RCC 7860 (cell line): ENCODE results near the gene ITLN2.
"Not testable (repeated sequence)": the region's sequence is repeated elsewhere in the genome, so short reads cannot be mapped to it uniquely, and the experiment has no call there.

Experiments used
- DNase-seq: peaks from one replicate; pipeline ENCODE4 v3.0.0-alpha.2; 2015; ENCODE audit warnings: low spot score
- FAIRE-seq: peaks from 2 replicates; lab custom pipeline; 2012; peaks lifted over from hg19 to GRCh38; lab: Jason Lieb, UNC

Gene ITLN2

DNA sequence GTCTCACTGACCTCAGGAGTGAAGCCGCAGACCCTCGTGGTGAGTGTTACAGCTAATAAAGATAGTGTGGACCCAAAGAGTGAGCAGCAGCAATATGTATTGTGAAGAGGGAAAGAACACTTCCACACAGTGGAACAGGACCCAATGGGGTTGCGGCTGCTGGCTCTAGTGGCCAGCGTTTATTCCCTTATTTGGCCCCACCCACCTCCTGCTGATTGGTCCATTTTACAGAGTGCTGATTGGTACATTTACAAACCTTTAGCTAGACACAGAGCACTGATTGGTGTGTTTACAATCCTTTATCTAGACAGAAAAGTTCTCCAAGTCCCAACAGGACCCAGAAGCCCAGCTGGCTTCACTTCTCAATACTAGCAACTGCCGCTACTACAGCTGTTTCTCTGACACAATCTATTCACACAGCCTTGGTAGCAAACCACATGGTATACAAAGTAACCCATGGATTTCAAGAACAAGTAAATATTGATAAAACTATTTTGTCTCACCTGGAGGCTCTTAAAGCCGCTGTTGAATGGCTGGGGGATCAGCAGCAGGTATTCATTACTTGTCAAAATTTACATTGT, 44.3 kb downstream of the ITLN2 start:
- FAIRE-seq (no peak), DNase-seq (no peak)

DNA sequence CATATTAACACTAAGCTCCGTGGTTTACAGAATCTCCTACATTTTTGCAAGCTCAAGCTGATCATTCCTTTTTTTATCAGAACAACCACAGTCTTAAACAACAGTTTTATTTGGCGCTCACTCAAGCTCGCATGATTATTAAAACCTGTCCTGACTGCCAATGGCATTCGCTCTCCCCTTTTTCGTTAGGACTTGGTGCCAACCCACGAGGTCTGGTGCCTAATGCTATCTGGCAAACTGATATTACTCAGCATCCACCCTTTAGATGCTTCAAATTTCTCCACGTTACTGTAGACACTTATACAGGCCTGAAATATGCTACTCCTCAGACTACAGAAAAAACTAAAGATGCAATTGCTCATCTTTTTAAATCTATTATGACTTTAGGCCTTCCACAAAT, 46.6 kb downstream of the ITLN2 start:
- DNase-seq: no peak
- no peak for FAIRE-seq

DNA sequence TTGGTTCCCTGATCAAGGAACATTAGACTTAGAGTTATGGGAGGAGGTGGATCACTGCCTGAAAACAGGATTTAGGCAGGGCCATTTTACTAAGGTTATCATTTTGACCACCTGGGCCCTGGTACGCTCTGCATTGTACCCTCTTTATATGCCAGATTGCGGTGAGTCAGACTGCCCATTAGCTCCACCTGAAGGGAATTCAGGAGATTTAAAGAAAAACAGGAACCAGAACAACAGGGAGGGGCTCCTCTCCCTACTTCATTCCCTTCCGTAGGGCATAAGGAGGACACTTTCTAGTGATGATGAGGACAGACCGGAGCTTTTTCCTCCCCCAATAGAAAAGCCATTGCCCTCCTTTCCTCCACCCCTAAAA, 49.0 kb downstream of the ITLN2 start:
- DNase-seq (no peak), FAIRE-seq (no peak)

DNA sequence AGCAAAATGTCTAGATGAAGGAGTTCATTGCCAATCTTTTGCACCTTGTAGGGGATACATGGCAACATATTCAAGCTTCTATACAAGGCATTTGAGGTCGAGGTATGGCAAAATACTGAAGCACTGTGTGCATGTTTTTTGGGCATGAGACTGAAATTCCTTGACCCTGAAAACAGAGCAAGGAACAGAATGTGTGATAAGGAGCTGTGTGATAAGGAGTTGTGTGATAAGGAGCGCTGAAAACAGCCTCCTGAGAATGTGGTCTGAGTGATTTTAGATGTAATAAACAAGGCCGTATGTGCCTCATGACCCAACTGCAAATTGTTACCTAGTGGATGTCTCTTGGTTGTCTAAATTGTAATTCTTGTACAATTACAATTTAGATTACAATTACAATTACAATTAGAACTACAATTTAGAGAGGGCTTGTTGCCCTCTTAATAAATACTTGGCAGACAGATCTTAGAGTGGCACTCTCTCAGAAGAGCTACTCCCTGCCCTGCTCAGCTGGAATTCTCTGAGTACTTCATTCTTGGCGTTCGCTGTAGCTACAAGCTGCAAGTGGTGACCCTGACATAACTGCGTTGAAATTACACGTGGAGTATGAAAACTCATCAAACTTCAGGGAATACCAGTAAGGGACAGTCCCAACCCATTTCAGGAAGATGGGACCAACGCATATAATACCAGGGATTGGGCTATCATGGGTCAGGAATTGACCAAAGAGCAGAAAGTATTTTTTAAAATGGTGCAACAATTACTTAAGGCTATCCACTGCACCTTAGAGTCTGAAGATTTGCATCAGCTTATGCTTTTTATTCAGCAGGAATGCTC, 49.6 kb downstream of the ITLN2 start:
- FAIRE-seq (no peak), DNase-seq (no peak)

DNA sequence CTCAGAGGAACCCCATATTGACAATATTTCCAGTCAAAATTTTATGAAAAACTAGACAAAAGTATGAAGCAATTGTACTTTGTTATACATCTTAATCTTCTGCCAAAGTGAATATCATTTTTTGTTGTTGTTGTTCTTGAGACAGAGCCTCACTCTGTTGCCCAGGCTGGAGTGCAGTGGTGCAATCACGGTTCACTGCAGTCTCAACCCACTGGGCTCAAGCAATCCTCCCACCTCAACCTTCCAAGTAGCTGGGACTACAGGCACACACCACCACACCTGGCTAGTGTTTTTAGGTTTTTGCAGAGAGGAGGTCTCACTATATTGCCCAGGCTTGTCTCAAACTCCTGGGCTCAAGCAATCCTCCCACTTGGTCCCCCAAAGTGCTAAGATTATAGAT, 52.4 kb downstream of the ITLN2 start:
- DNase-seq, FAIRE-seq: not testable (repeated sequence)

DNA sequence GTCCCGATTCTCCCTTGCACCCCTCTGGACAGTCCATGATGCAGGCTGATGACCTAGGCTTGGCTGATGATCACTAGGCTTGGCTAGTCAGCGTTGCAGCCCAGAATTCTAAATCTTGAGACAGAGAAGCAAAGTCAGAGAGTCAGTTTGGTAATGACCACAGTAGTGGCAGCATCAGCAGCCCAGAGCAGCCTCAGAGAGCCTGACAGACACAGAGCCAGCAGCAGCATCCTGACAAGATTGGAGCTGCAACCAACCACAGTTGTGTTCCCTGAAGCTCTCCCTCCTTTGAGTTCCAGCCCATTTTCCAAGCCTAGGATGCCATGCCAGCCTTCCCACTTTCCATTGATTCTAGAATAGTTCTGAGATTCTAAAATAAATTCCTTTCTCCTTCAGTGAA, 52.8 kb downstream of the ITLN2 start:
- DNase-seq (no peak), FAIRE-seq (no peak)

DNA sequence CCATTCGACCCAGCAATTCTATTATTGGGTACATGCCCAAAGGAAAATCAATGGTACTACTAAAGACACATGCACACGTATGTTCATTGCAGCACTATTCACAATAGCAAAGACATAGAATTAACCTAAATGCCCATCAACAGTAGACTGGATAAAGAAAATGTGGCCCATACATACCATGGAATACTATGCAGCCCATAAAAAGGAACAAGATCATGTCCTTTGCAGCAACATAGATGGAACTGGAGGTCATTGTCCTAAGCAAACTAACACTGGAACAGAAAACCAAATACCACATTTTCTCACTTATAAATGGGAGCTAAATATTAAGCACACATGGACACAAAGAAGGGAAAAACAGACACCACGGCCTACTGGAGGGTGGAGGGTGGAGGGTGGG, 53.9 kb downstream of the ITLN2 start:
- FAIRE-seq, DNase-seq: not testable (repeated sequence)
